ENCODE results near the gene SMIM27.
"Not testable (repeated sequence)": the region's sequence is repeated elsewhere in the genome, so short reads cannot be mapped to it uniquely, and the experiment has no call there.

Gene SMIM27, protein sequence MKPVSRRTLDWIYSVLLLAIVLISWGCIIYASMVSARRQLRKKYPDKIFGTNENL

DNA sequence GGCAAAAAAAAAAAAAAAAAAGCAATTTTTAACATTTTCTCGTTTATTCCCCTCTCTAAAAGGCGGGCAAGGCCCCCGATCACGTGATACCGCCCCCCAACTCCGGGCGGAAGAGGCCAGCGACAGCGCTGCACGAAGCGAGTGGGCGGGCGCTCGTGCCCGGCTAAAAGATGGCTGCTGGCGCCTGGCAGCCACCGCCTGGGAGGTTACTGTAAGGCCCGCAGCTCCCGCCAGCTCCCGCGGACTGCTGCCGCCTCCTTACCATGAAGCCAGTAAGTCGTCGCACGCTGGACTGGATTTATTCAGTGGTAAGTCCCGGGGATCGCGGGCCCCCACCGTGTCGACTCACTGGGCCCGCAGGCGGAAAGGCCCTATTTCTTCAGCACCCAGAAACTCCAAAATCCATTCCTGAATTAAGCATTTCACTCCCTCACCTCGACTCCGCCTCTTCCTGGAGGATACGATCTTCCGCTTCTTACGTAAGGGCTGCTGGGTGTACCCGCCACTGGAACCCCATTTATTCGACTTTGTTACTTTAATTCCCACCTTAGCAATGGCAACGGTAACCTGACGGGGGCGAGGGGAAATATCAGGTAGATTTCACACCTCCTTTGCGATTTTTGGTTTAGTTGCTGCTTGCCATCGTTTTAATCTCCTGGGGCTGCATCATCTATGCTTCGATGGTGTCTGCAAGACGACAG lies at the start of gene SMIM27, which contains the start of gene TOPORS:
TSS of gene SMIM27 (plus strand) at position 156 of the 701 bp plus-strand sequence. CDS start at position 264, 108 bp downstream.
TSS of gene TOPORS (minus strand) at position 415 of the 701 bp plus-strand sequence. CDS start at position 265, 150 bp downstream.
- peak; percentile 90 to 92 for DNase-seq

DNA sequence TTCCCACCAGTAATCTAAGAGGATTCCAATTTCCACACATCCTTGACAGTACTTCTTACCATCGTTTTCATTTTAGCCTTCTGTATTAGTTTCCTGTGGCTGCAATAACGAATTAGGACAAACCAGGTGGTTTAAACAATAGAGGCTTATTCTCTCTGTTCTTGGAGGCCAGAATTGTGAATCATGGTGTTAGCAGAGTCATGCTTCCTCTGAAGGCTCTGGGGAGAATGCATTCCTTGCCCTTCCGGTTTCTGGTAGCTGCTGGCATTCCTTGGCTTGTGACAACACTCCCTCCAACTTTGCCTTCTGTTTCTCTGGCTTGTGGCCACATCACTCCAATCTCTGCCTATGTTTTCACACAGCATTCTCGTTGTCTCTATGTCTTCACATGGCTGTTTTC lies 49.7 kb upstream of the SMIM27 start:
- DNase-seq = no peak

DNA sequence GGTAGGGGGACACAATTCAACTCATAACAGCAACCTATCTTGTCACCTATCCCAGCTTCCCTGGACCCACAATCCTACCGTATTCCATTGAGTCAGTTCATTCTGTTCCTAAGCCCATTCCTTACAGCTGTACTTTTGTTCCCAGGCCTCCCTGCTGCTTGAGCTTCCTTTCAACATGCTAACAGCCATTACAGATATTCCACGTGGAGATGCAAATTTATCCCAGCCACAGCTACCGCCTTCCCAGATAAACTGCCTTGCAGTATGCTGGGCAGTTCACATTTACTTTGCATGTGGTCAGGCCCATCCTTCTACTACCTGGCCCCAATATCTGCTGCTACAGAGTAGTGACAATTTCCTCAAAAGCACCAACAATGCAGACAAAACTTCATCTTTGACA lies 49.1 kb upstream of the SMIM27 start:
- no peak for DNase-seq

DNA sequence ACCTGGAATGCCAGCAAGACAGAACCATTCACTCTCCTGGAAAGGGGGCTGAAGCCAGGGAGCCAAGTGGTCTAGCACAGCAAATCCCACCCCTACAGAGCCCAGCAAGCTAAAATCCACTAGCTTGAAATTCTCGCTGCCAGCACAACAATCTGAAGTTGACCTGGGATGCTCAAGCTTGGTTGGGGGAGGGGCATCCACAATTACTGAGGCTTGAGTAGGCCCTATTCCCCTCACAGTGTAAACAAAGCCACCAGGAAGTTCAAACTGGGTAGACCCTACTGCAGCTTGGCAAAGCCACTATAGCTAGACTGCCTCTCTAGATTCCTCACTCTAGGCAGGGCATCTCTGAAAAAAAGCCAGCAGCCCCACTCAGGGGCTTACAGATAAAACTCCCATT lies 43.4 kb upstream of the SMIM27 start:
- no peak for DNase-seq

DNA sequence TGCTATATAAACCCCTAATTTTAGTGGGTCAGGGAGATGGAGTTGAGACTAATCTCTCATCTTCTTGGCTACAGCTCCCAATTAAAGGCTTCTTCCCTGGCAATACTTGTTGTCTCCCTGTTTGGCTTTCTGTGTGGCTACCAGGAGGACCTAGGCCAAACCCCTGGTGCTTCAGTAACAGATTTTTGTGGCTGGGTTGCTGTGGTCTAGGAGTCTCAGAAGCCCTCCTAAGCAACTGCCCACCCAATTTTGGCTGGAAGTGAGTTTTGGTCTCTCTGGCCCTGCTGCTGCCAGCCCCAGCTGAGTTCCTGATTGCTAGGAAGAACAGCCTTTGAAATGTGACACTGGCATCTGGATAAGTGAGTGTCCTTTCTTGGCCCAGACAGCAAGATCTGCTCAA lies 35.9 kb upstream of the SMIM27 start:
- DNase-seq = no peak

DNA sequence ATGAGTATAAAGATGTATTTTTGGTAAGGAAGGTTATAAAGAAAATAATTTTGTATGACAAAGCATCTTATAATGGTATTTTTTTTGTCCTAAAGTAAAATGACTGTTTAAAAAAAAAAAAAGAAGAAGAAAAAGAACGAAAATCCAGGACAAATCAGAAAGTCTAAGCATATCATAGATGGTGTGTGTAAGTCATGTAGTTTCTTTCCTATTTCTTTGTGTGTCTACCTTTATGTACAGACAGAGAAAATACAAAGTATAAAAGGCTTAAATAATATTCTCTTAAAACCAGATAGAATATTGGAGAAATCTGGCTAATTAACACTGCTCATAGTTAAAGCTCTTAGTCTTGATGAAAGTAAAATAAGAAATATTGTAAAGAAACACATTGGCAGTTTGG lies 33.9 kb upstream of the SMIM27 start:
- DNase-seq = no peak

DNA sequence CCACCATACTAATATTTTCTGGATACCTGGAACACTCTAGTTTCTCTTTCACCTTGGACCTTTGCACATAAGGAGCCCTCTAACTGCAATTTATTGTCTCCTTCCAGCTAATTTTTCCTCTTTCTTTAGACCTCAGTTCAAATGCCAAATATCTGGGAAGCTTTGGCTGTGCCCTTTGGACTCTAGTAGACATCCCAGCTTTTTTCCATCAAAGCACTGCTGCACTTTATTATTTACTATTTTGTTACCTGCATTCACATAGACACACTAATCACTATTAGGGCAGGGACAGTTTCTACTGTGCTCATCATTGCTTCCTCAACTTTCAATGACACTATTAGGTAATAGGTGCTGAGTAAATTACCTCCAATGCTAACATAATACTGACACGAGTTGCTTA lies 28.2 kb upstream of the SMIM27 start:
- no peak for DNase-seq

DNA sequence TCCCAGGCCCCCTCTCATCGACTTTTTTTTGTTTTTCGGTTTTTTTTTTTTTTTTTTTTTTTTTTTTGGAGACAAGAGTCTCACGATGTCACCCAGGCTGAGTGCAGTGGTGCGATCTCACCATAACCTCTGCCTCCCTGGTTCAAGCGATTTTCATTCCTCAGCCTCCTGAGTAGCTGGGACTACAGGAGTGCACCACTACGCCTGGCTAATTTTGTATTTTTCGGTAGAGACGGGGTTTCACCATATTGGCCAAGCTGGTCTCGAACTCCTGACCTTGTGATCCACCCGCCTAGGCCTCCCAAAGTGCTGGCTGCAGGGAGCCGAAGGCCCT lies 27.6 kb upstream of the SMIM27 start:
- DNase-seq = not testable (repeated sequence)

DNA sequence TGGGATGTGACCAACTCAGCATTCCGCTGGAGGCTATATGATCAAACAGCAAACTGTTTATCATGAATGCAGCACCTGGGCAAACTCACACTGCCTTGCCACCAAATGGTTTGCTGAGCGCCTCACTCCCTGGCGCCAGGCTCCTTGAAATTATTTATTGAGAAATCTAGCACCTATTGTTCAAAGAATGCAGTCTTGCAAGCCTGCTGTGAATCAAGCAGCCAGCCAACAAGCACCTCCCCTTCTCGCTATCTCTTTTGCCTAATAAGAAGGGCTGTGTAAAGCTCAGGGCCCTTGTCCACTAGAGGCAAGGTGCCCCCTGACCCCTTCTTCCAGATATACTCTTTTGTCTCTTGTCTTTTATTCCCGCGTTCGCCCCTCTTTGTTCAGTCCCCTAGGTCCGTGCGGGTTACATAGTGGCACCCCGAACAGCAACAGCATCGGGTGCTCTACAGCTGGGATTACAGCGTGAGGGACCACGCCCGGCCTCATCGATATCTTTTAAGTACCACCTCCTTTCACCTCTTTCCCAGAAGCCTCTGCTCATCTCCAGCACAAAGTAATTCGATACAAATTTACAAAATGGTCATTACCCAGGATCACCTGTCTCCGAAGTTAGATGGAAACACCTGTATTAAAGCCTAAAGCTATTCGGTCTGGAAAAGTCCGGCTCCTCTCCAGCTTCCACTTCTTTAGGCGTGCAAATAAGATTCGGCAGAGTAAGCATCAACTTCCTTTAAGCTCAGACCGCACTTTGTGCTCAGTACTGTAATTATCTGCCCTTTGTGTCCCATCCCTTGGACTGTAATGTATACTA lies 27.0 kb upstream of the SMIM27 start:
- peak; percentile 35 to 43 for DNase-seq

DNA sequence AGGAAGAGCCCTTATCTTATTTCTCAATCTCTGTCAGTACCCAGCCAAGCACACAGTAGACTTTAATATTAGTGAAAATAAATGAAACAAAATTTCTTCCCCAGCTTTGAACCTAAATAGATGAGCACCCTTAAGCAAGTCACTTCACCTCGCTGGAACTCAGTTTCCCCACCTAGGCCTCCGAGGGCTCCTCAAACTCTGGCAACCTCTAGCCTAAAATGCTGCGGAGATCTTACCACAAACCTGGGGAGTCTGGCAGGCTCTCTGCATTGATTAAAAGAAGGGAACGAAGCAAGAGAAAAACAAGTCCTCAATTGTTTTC lies 26.5 kb upstream of the SMIM27 start:
- no peak for DNase-seq

DNA sequence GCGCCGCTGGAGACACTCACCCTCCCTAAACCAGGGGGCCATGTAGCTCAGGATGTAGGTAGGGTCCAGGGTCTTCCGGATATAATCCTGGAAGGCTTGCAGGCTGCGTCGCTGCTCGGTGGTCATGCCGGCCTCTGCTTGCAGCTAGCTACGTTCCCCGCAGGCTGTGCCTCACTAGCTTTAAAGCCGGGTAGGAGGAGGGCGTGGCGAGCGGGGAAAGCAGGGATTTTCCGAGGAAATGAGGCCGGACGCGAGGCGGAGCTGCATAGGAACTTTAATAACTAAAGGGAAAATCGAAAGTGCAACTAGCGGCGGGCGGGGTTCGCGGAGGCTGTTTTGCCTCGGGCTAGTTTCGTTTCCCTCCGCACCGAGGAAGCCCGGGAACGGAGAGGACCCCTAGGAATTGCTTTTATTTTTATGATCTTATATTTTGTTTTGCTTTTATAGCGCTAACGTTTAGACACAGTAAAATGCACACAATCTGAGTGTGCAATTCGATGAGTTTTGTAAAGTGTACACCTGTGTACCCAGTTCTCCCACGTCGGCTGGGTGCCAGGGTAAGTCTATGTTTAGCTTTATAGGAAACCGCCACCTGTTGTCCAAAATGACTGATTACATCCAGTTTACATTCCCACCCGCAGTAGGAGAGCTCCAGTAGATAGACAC lies 26.0 kb upstream of the SMIM27 start, which contains the start of gene RIGI:
TSS of gene RIGI (minus strand) at position 156 of the 666 bp plus-strand sequence. CDS start at position 126, 30 bp downstream.
- peak; percentile 77 to 78 for DNase-seq

DNA sequence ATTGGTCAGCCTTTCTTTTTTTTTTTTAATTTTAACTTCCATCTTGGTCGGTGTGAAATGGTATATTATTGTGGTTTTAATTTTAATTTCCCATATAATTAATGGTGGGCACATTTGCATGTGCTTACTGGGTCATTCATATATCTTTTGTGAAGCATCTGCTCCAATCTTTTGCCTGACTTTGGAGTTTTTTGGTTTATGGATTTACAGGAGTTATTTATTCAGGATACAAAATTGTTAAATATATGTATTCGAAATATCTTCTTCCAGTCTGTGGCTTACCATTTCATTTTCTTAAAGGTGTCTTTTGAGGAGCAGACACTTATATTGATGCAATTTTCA lies 25.4 kb upstream of the SMIM27 start:
- DNase-seq = no peak

DNA sequence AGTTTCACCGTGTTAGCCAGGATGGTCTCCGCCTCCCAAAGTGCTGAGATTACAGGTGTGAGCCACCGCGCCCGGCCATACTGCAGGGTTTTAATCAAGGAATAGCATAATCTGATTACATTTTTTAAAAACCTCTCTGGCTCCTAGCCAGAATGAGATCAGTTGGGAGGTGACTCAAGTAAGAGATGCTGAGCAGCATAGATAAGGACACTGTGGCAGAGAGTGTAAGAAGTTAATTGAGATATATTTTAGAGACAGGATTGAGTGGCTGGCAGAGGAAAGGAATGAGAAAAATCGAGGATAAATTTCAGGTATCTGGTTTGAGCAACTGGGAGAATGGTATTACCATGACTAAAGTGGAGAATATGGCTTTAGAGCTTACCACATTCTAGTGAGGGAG lies 18.8 kb upstream of the SMIM27 start:
- no peak for DNase-seq

DNA sequence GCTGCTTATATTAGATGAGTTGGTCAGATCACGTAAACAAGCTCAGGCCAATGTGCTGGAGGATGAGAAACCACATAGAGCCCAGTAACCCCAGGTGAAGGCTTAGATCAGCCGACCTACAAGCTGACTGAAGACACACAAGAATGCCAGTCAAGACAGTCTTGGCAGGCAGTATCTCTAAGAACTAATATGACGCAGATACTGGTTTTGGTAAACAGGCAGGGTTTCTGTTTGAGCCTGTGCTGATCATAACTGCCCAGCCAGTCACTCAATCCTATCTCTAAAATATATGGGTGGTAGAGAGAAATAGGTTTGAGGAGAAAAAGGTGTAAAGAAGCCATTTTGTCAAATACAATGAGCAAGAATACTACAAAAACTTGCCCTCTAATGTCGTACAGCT lies 18.3 kb upstream of the SMIM27 start:
- DNase-seq = no peak

DNA sequence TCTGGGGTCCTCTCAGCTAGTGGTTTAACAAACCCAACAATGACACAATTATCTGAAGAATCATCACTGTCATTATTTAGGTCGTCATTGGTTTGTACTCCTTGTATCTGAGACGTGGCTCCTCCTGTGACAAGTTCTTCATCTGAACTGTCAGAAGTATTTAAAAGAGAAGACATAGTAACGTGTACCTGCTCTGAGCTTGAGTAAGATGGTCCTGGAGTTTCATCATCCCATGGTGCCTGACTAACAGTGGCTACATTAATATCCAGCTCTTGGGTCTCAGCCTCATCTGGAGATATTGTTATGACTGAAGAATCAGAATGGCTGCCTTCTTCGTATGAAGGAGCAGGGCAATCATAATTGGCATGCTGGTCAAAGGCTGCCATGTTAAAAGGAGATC lies 9.1 kb upstream of the SMIM27 start:
- no peak for DNase-seq

DNA sequence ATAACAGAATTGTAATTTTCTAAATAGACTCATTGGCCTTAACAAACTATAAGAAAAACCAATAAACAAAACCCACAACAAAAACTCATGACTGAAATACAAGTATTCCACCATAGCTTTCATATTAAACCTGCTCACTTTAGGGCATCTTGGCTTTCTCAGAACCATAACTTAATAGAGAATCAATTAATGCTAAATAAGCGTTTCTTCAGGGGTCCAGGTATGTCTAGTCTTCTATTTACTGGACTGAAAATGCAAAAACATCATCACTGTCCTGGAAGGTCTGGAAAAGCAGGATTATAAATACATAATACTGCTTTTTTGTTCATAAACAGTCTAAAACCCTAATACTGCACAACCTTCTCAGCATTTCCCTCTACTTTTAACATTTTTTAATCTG lies 6.2 kb upstream of the SMIM27 start:
- no peak for DNase-seq

DNA sequence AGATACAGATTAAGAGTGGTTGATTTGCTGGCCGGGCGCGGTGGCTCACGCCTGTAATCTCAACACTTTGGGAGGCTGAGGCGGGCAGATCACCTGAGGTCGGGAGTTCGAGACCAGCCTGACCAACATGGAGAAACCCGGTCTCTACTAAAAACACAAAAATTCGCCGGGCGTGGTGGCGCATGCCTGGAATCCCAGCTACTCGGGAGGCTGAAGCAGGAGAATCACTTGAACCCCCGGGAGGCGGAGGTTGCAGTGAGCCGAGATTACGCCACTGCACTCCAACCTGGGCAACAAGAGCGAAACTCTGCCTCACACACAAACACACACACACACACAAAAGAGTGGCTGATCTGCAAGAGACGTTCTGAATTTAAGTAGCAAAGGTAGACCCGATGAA lies 3.9 kb upstream of the SMIM27 start:
- not testable (repeated sequence) for DNase-seq

DNA sequence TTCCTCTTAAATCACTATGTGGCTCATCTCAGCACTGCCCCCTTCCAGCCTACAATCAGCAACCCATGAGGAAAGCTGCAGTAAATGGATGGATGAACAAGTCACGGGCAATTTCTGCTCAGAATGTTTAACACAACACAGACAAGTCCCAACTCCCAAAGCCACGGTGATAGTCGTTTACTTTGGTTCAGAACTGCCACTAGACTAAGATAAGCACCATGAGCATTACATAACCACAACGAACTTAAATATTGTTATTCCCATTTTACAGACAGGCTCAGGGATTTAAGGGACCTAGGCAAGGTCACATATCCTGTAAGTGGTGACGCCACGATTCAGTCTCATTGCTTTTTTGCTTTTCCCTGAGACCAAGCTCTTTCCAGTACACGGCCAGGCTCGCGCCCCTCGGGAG lies 2.0 kb upstream of the SMIM27 start:
- no peak for DNase-seq

DNA sequence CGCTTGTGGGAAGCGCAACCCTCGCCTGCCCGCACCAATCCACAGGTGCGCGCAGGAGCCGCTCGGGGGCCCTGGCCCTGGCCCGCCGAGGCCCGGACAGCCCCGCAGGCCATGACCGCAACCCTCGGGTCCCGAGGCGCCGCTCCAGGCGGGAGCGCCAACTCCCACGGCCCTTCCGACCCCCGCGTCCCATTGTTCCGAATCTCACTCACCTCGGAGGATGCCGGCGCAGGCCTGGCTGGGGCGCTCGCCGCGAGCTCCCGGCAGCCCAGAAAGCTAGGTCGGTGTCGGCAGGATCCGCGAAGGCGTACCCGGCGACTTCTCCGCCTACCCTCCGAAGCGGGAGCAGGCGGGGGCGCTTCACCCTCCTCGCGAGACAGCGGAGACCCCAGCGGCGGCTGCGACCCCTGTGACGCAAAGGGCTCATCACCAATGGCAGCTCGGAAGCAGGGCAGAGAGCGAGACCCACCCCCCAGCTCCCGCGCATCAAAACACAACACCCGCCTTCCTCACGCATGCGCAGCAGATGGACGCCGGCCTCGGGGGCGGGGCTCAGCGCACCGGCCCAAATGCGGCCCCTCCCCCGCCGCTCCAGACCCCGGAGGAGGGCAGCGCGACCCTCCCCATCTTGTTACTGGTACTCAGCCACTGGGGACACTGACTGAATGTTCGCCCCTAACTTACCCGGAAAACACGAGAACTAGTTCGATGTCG lies 1.4 kb upstream of the SMIM27 start:
- DNase-seq = peak; percentile 93

DNA sequence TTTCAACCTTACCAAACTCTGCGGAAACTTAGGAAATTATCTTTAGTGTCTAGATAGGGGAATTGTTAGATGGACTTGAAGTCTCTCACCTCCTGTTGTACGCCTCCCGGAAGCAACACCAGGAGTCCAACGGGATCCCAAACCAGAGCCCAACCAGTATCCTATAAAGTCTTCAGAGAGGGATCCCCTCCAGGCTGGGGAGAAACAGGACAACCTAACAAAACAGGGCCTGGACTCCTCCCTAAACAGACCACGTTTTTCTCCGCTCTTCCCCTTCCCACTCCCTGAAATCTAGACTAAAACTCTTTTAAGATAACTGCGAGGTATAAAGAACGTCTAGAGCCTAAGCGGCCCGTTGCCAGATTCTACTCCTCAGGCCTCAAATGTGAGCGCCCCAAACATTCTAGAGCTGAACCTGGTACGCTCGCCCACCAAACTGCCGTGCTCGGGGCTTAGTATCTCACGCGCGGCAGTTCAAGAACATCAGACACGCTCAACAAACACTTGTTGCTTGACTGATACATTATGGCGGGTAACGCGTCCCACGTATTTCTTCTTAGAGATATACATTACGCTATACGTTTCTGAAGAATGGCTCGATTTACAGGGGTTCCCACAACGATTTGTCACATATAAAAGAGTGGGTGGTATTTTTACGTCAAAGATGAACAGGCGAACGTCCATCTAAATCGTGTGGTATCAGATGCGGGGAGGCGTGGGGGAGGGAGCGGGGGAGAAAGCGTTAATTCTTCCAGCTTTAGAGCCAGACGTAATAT lies 663 bp upstream of the SMIM27 start:
- peak; percentile 69 for DNase-seq

DNA sequence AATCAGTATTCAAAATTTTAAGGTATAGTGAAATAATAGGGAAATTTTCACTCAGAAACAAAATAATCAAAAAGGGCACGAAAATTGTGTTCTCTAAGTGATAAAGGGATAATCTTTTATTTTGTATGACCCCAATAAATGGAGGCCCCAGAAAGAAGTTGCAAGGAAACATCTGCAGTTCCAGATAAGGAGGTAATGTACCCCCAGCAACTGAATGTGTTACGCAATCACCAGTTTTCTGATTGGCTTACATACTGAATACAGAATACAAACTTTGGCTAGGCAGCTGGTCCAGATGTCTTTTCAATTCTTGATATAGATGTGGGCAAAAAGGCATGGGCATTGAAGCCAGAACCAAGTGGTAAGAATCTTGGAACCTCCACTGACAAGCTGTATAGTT lies 2.0 kb downstream of the SMIM27 start:
- DNase-seq = no peak

DNA sequence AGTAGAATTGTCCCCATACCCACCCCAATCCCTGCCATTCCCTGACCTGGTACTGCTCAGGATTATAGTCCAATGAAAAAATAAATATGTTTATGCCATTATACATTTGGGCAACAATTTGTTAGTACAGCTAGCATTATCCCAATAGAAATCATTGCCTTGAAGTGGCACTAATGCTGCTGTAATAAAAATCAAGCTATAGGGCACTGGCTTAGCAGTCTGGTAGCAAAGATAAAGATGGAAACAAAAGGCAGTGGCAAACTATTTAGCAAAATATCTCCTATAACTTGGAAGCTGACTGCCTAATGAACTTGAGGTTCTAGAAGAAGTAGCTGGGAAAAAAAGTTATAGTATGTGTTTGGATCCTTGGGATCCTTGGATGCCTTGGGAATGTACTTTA lies 2.5 kb downstream of the SMIM27 start:
- no peak for DNase-seq

Measured in activated T-cell treated with anti-CD3 and anti-CD28 coated beads, Interleukin-2, amount 50 U/mL, for 48 hours (primary cell).